CD4-positive, CD25-positive, alpha-beta regulatory T cell (primary cell): ENCODE results near the gene PCBP4. TPM values are rescaled to one million over a fixed set of nuclear protein-coding genes. Genes with fewer than 3 reads are reported as not detected.
A peak's percentile ranks its signal among the peaks of the same experiment; 100 is the strongest.
"Not testable (repeated sequence)": the region's sequence is repeated elsewhere in the genome, so short reads cannot be mapped to it uniquely, and the experiment has no call there.

Source experiments
- ATAC-seq, 2 donors: fragments of 150-1000 bp; cut with Tn5 transposase; one replicate each; pipeline ENCODE4 v1.10.0; 2021; ENCODE audit warnings: low read depth in 2 of 2, moderate number of reproducible peaks in 2 of 2, moderate library complexity in 1 of 2
- DNase-seq, 3 donors: peaks; one replicate each; pipeline versions ENCODE4 v3.0.0 to v3.0.0-alpha.2; 2012 to 2022; ENCODE audit warnings: mixed read lengths in 1 of 3
- H3K27ac ChIP-seq: one replicate; pipeline ENCODE4 v1.7.0; 2013; ENCODE audit warnings: mild to moderate bottlenecking, low read length; ENCODE audit not compliant: insufficient read depth, poor library complexity, severe bottlenecking
- H3K27me3 ChIP-seq: one replicate; pipeline ENCODE4 v1.7.0; 2013; ENCODE audit warnings: low read length; ENCODE audit not compliant: control insufficient read depth, insufficient read depth
- H3K36me3 ChIP-seq: one replicate; pipeline ENCODE4 v1.7.0; 2013; ENCODE audit warnings: mild to moderate bottlenecking, low read length, moderate library complexity; ENCODE audit not compliant: control insufficient read depth, insufficient read depth
- H3K4me1 ChIP-seq: 2 replicates; pipeline ENCODE4 v1.7.0; 2013; ENCODE audit warnings: mild to moderate bottlenecking, low read length; ENCODE audit not compliant: insufficient read depth, control insufficient read depth, poor library complexity, severe bottlenecking
- H3K4me3 ChIP-seq: one replicate; pipeline ENCODE4 v1.7.0; 2013; ENCODE audit warnings: low read depth, mild to moderate bottlenecking, low read length, moderate library complexity
- H3K9me3 ChIP-seq, 2 experiments: 1 replicate in 1 of 2; 2 replicates in 1 of 2; pipeline ENCODE4 v1.7.0; 2013; ENCODE audit warnings: low read length in 2 of 2, mild to moderate bottlenecking in 1 of 2, moderate library complexity in 1 of 2; ENCODE audit not compliant: control insufficient read depth in 2 of 2
- H3K27ac Mint-ChIP-seq, 3 donors: one replicate each; pipeline ENCODE4 v1.8.0; 2020 to 2022; ENCODE audit warnings: mild to moderate bottlenecking in 3 of 3, mixed read lengths in 3 of 3, moderate library complexity in 2 of 3
- H3K27me3 Mint-ChIP-seq: one replicate; pipeline ENCODE4 v1.8.0; 2022; ENCODE audit warnings: mild to moderate bottlenecking, mixed read lengths
- H3K36me3 Mint-ChIP-seq: one replicate; pipeline ENCODE4 v1.8.0; 2020; ENCODE audit warnings: mixed read lengths
- H3K4me1 Mint-ChIP-seq, 4 donors: one replicate each; pipeline ENCODE4 v1.8.0; 2020 to 2022; ENCODE audit warnings: mixed read lengths in 4 of 4, mild to moderate bottlenecking in 1 of 4
- H3K4me3 Mint-ChIP-seq, 4 donors: one replicate each; pipeline ENCODE4 v1.8.0; 2020 to 2022; ENCODE audit warnings: mild to moderate bottlenecking in 4 of 4, mixed read lengths in 4 of 4, moderate library complexity in 3 of 4
- H3K9me3 Mint-ChIP-seq, 7 donors: one replicate each; pipeline ENCODE4 v1.8.0; 2020 to 2022; ENCODE audit warnings: mixed read lengths in 7 of 7, mild to moderate bottlenecking in 3 of 7, moderate library complexity in 2 of 7
- polyA plus RNA-seq, 4 donors: library from polyadenylated mRNA; unstranded; fragments of 300-500 nt; fragmentation: Illumina TruSeq; gene quantifications; one replicate each; pipeline ENCODE4 v1.2.3, GENCODE V29; 2021
- total RNA-seq: library from RNA; stranded (reverse); gene quantifications from one replicate; pipeline ENCODE4 v1.2.3, GENCODE V29; 2022

The PCBP4 gene
- total and polyA plus RNA-seq, 5 donors from 2014 or later, result 9.6 to 24.6 (median 13.7) TPM

GRCh38 chr3:51992017-51992682 is 24.9 kb upstream of the PCBP4 start:
- Histone ChIP-seq H3K27ac (no peak overlapping the region), H3K4me1 (peaks cover 25% of the 10 kb centered on the region), H3K27me3 (no peaks in the 10 kb centered on the region), H3K36me3 (peaks cover 21% of the 10 kb centered on the region), H3K9me3 (no peaks in the 10 kb centered on the region), H3K4me3 (no peak overlapping the region)
- Mint-ChIP-seq H3K27ac (no peak overlapping the region), H3K9me3 (peaks cover 0 to 1% (median 0%) of the 10 kb centered on the region in 7 donors), H3K36me3 (peaks cover 17% of the 10 kb centered on the region), H3K4me3 (peak overlapping the region in 1 of 4 donors; percentile 21), H3K4me1 (peaks cover 0 to 44% (median 32%) of the 10 kb centered on the region in 4 donors), H3K27me3 (no peaks in the 10 kb centered on the region)
- ATAC-seq (no peak), DNase-seq (no peak)

- not testable (repeated sequence) for H3K4me3 Mint-ChIP-seq, H3K27me3 ChIP-seq, H3K9me3 Mint-ChIP-seq, ATAC-seq, DNase-seq, H3K9me3 ChIP-seq, H3K27ac Mint-ChIP-seq, H3K4me3 ChIP-seq, H3K27me3 Mint-ChIP-seq, H3K27ac ChIP-seq
- Mint-ChIP-seq H3K36me3 (peaks cover 15% of the 10 kb centered on the region), H3K4me1 (peaks cover 0 to 39% (median 27%) of the 10 kb centered on the region in 4 donors)
- peaks cover 21% of the 10 kb centered on the region for H3K36me3 ChIP-seq
- peaks cover 21% of the 10 kb centered on the region for H3K4me1 ChIP-seq
These were observed 23.3 kb upstream of the PCBP4 start for GRCh38 chr3:51990501-51990971.

- Histone ChIP-seq H3K4me1 (peaks cover 12% of the 10 kb centered on the region), H3K27me3 (no peaks in the 10 kb centered on the region), H3K27ac (no peak overlapping the region), H3K36me3 (peaks cover 11% of the 10 kb centered on the region), H3K9me3 (no peaks in the 10 kb centered on the region), H3K4me3 (no peak overlapping the region)
- no peak for ATAC-seq
- H3K4me3 Mint-ChIP-seq, result peak overlapping the region in 2 of 4 donors; percentile 4 to 78
- peaks cover 0 to 25% (median 17%) of the 10 kb centered on the region in 4 donors for H3K4me1 Mint-ChIP-seq
- H3K36me3 Mint-ChIP-seq, result peaks cover 4% of the 10 kb centered on the region
- H3K27ac Mint-ChIP-seq, result peak overlapping the region in 2 of 3 donors; percentile 75 to 88
- H3K9me3 Mint-ChIP-seq, result peaks cover 0 to 1% (median 0%) of the 10 kb centered on the region in 7 donors
- H3K27me3 Mint-ChIP-seq, result no peaks in the 10 kb centered on the region
- DNase-seq, result no peak
These were observed 21.3 kb upstream of the PCBP4 start for GRCh38 chr3:51988286-51989146.

GRCh38 chr3:51987568-51987967 is 20.3 kb upstream of the PCBP4 start:
- H3K4me1 Mint-ChIP-seq, result peaks cover 3 to 27% (median 18%) of the 10 kb centered on the region in 4 donors
- peaks cover 0 to 1% (median 0%) of the 10 kb centered on the region in 7 donors for H3K9me3 Mint-ChIP-seq
- H3K4me1 ChIP-seq, result peaks cover 17% of the 10 kb centered on the region
- peak overlapping the region in 1 of 4 donors; percentile 47 for H3K4me3 Mint-ChIP-seq
- DNase-seq (no peak), ATAC-seq (no peak)
- peaks cover 7% of the 10 kb centered on the region for H3K36me3 ChIP-seq
- H3K27me3 ChIP-seq, result no peaks in the 10 kb centered on the region
- no peak overlapping the region for H3K27ac Mint-ChIP-seq
- H3K27me3 Mint-ChIP-seq, result no peaks in the 10 kb centered on the region
- H3K36me3 Mint-ChIP-seq, result peaks cover 4% of the 10 kb centered on the region
- H3K27ac ChIP-seq, result no peak overlapping the region
- no peaks in the 10 kb centered on the region for H3K9me3 ChIP-seq
- H3K4me3 ChIP-seq, result no peak overlapping the region

GRCh38 chr3:51986010-51986947 is 19.0 kb upstream of the PCBP4 start:
- Histone ChIP-seq H3K4me1 (peaks cover 26% of the 10 kb centered on the region), H3K27me3 (no peaks in the 10 kb centered on the region), H3K27ac (peak overlapping the region; percentile 8), H3K36me3 (no peaks in the 10 kb centered on the region), H3K4me3 (no peak overlapping the region), H3K9me3 (no peaks in the 10 kb centered on the region)
- H3K36me3 Mint-ChIP-seq, result peaks cover 2% of the 10 kb centered on the region
- no peaks in the 10 kb centered on the region for H3K27me3 Mint-ChIP-seq
- DNase-seq, result no peak
- ATAC-seq, result no peak
- H3K4me3 Mint-ChIP-seq, result peak overlapping the region in 1 of 4 donors; percentile 94
- H3K4me1 Mint-ChIP-seq, result peaks cover 8 to 29% (median 19%) of the 10 kb centered on the region in 4 donors
- H3K9me3 Mint-ChIP-seq, result peaks cover 0 to 1% (median 0%) of the 10 kb centered on the region in 7 donors
- no peak overlapping the region for H3K27ac Mint-ChIP-seq

- H3K27ac Mint-ChIP-seq, result peak overlapping the region in 2 of 3 donors; percentile 47 to 98
- no peaks in the 10 kb centered on the region for H3K36me3 Mint-ChIP-seq
- Histone ChIP-seq H3K4me1 (peaks cover 30% of the 10 kb centered on the region), H3K27ac (no peak overlapping the region), H3K4me3 (no peak overlapping the region), H3K9me3 (no peaks in the 10 kb centered on the region), H3K27me3 (no peaks in the 10 kb centered on the region), H3K36me3 (no peaks in the 10 kb centered on the region)
- peaks cover 0 to 1% (median 0%) of the 10 kb centered on the region in 7 donors for H3K9me3 Mint-ChIP-seq
- ATAC-seq, result no peak
- no peaks in the 10 kb centered on the region for H3K27me3 Mint-ChIP-seq
- no peak for DNase-seq
- peak overlapping the region; percentile 52 to 94 (median 82) for H3K4me3 Mint-ChIP-seq
- peaks cover 8 to 33% (median 19%) of the 10 kb centered on the region in 4 donors for H3K4me1 Mint-ChIP-seq
These were observed 17.8 kb upstream of the PCBP4 start for GRCh38 chr3:51985063-51985462.

- no peak overlapping the region for H3K4me3 ChIP-seq
- no peak overlapping the region for H3K27ac ChIP-seq
These were observed 17.0 kb upstream of the PCBP4 start for GRCh38 chr3:51984269-51984647.

More at GRCh38 chr3:51984269-51984647, 17.0 kb upstream of the PCBP4 start:
- Mint-ChIP-seq H3K9me3 (peaks cover 0 to 1% (median 0%) of the 10 kb centered on the region in 7 donors), H3K27ac (peak overlapping the region; percentile 36 to 98 (median 89)), H3K36me3 (no peaks in the 10 kb centered on the region), H3K4me3 (peak overlapping the region; percentile 48 to 95 (median 94)), H3K27me3 (no peaks in the 10 kb centered on the region), H3K4me1 (peaks cover 8 to 33% (median 19%) of the 10 kb centered on the region in 4 donors)
- peaks cover 30% of the 10 kb centered on the region for H3K4me1 ChIP-seq
- ATAC-seq (no peak), DNase-seq (no peak)
- H3K9me3 ChIP-seq, result no peaks in the 10 kb centered on the region
- no peaks in the 10 kb centered on the region for H3K36me3 ChIP-seq
- no peaks in the 10 kb centered on the region for H3K27me3 ChIP-seq
